CD1c-positive myeloid dendritic cell (primary cell): ENCODE data around the gene RAB19.
A peak's percentile ranks its signal among the peaks of the same experiment; 100 is the strongest.
"Not testable (repeated sequence)": the region's sequence is repeated elsewhere in the genome, so short reads cannot be mapped to it uniquely, and the experiment has no call there.

ENCODE experiments used
- DNase-seq: peaks from one replicate; pipeline ENCODE4 v3.0.0-alpha.2; 2016; ENCODE audit errors: extremely low spot score

Gene RAB19

DNA sequence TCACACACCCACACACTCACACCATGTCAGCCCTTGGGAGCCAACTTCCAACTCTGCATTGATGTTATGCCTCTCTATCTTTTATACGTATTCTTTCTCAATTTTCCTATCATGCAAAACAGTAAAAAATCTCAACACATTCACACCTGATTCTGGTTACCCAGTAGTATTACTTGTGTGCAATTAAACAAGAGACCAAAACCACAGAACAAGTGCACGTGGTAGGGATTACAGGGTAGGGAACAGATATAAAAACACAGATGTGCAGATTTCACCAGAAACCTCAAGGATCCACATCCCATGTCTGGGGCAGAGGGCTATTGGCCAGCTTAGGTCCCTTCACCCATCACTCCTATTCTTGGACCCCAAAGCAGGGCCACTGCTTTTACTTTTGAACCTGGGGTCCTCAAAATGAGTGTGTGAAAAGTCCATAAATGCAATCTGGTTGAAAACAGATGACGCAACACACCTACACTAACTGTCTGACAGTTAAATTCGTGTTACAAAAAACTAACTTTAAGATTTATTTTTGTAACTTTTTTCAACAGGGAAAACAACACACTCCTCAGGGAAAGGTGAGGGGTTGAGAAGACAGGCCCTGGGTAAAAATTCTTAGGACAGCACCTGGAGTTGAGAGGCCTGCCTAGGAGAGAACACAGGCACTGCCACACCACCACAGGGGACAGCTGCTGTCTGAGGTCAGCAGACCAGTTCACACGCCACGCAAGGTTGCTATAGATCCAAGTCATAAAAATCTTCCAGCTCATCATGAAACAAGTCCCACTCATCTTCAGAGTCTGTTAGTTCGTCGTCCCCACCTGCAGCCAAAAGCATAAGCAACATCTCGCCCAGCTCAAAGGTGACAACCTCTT lies 50.2 kb downstream of the RAB19 start:
- not testable (repeated sequence) for DNase-seq

- no peak for DNase-seq
These were observed 50.8 kb downstream of the RAB19 start for GRCh38 chr7:140454657-140455015.

- DNase-seq: no peak
These were observed 51.9 kb downstream of the RAB19 start for GRCh38 chr7:140455743-140456142.

- no peak for DNase-seq
These were observed 52.7 kb downstream of the RAB19 start for GRCh38 chr7:140456551-140457051.

DNA sequence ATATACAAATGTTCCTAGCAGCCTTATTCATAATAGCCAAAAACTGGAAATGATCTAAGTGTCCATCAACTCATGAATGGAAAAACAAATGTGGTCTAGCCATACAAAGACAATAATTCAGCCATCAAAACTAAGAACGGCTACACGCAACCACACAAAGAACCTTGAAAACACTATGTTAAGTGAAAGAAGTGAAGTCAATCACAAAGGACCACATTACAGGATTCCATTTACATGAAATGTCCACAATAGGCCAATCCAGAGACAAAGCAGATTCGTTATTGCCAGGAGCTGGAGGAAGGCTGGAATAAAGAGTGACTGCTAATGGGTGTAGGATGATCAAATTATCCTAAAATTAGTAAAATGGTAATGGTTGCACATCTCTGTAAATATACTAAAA lies 54.3 kb downstream of the RAB19 start:
- DNase-seq: no peak

DNA sequence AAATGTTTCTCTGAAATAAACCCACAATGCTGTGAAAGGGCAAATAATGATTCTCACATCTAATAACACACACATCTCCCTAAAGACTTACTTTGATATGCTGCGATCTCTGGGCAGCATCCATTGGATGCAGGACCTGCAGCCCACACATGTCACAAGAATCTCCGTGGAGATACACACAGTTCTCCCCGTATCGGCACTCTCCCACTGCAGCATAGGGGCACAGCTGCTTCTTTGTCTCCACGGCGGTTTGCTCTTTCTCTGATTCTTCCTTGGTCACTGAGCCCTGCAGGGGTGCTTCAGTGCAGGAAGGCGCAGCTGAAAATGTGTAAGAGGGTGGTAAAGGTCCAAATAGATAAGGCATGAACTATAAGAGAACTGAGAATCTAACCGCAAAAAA lies 55.1 kb downstream of the RAB19 start:
- DNase-seq: no peak

DNA sequence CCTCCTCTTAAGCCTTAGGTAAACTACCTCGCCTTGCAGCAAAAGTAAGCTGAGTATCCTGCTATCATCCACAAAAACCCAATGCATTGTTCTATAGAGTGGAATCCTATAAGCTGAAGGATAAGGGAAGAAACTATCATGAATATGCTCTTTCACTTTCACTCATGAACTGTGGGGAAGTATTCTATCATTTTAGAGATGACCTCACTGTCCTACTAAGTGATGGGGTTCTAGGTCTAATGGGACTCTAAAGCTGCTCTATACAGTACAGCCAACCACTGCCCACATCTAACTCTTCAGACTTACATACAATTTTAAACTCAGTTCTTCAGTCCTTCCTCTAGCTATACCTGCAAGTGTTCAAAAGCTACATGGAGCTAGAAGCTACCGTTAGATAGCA lies 59.3 kb downstream of the RAB19 start:
- DNase-seq: no peak

DNA sequence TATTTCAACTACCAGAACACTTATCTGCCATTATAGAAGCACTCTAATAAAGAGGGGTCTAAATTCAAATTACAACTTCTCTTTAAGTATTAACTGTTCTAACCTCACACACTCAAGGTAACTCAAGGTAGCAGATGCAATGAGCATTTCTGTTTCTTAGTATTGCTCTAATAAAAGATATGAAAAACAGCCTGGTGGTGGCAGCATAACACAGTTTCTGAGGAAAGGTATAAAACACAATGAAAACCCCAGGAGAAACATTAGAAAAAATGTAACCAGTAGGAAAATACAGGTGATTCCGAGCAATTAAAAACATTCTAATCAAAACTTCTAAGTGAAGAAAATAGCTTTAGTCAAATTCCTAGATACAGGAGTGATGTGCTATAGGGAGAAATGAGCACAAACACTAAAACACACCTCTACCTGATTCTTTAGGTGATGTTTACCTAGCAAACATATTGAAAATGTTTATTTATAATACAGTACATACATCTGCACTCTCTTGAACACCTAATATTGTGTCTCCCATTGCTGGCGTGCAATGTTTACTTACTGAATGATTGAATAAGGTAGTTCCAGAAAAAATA lies 72.0 kb downstream of the RAB19 start:
- peak; percentile 63 for DNase-seq

- no peak for DNase-seq
These were observed 72.9 kb downstream of the RAB19 start for GRCh38 chr7:140476698-140477261.
